K562 (cell line): Measurements from ENCODE around the gene ANKLE2. TPM values are rescaled to one million over a fixed set of nuclear protein-coding genes. Genes with fewer than 3 reads are reported as not detected.
A peak's percentile ranks its signal among the peaks of the same experiment; 100 is the strongest.
"Not testable (repeated sequence)": the region's sequence is repeated elsewhere in the genome, so short reads cannot be mapped to it uniquely, and the experiment has no call there.

Source experiments
- ATAC-seq: fragments of 200-7000 bp; cut with Tn5 transposase; 3 replicates; pipeline ENCODE4 v1.9.1; 2020; ENCODE audit warnings: moderate library complexity
- BruUV-seq: library from RNA; stranded (reverse); fragments of 400-500 nt; replicated peaks from 2 replicates; lab custom pipeline; 2021; lab: Mats Ljungman, UMichigan
- CTCF ChIA-PET: fragments of 300-600 bp; formaldehyde crosslinking; extraction: SDS; loops from one replicate; lab custom pipeline; 2021; ENCODE audit warnings: low intra/inter-chr PET ratio; lab: Yijun Ruan, JAX
- POLR2A ChIA-PET: fragments of 300-600, 350-650 bp; sonication (Branson Sonifier 250); formaldehyde crosslinking; extraction: SDS; loops from one replicate; lab custom pipeline; 2021; ENCODE audit warnings: antibody characterized with exemption, inconsistent platforms; lab: Yijun Ruan, JAX
- DNase-seq, 4 experiments: peaks; one replicate each; pipeline versions ENCODE4 v3.0.0 to v3.0.0-alpha.2; 2011 to 2018; ENCODE audit warnings: low spot score in 3 of 4, mixed read lengths in 3 of 4; ENCODE audit errors: extremely low read depth in 1 of 4
- FAIRE-seq: peaks from 2 replicates; lab custom pipeline; 2011; peaks lifted over from hg19 to GRCh38; lab: Jason Lieb, UNC
- H2AFZ ChIP-seq: 2 replicates; pipeline ENCODE4 v1.6.0; 2011; ENCODE audit warnings: low read depth, low read length, control low read depth, inconsistent platforms
- H3K27ac ChIP-seq: fragments of 200-600 bp; 3 replicates; pipeline ENCODE4 v1.8.0; 2011; ENCODE audit warnings: low read depth, mild to moderate bottlenecking, control low read depth, inconsistent platforms, low read length, moderate library complexity, mixed read lengths; ENCODE audit errors: extremely low read depth
- H3K27me3 ChIP-seq, 2 experiments: fragments of 300-600 bp in 1 of 2; 2 replicates in 1 of 2; 3 replicates in 1 of 2; pipeline versions ENCODE4 v1.6.0 to v1.8.0; 2011; ENCODE audit warnings: inconsistent platforms in 2 of 2, low read length in 2 of 2, mild to moderate bottlenecking in 1 of 2, mixed read lengths in 1 of 2, moderate library complexity in 1 of 2; ENCODE audit not compliant: control insufficient read depth in 2 of 2, insufficient read depth in 2 of 2
- H3K36me3 ChIP-seq: fragments of 300-600 bp; 3 replicates; pipeline ENCODE4 v1.8.0; 2011; ENCODE audit warnings: mild to moderate bottlenecking, low read length, inconsistent platforms; ENCODE audit not compliant: control insufficient read depth, insufficient read depth
- H3K4me1 ChIP-seq, 2 experiments: fragments of 200-600 bp in 1 of 2; replicated peaks in 1 of 2; 2 replicates in 1 of 2; 3 replicates in 1 of 2; pipeline versions ENCODE4 v1.5.1 to v1.8.0; 2011; ENCODE audit warnings: inconsistent platforms in 2 of 2, low read length in 2 of 2, mild to moderate bottlenecking in 1 of 2, mixed read lengths in 1 of 2, moderate library complexity in 1 of 2; ENCODE audit not compliant: control insufficient read depth in 2 of 2, insufficient read depth in 2 of 2
- H3K4me2 ChIP-seq: 2 replicates; pipeline ENCODE4 v1.6.1; 2011; ENCODE audit warnings: low read length, control low read depth, inconsistent platforms, mixed read lengths; ENCODE audit not compliant: insufficient read depth
- H3K4me3 ChIP-seq: fragments of 200-600 bp; sonication (generic), shearing (Covaris generic); 2 replicates; pipeline ENCODE4 v1.5.1; 2016; ENCODE audit warnings: control low read depth, inconsistent platforms
- H3K79me2 ChIP-seq: fragments of 200-600 bp; 3 replicates; pipeline ENCODE4 v1.8.0; 2011; ENCODE audit warnings: low read length, inconsistent platforms; ENCODE audit not compliant: control insufficient read depth, insufficient read depth
- H3K9ac ChIP-seq, 2 experiments: 2 replicates each; pipeline versions ENCODE4 v1.6.0 to v1.6.1; 2011; ENCODE audit warnings: low read depth in 2 of 2, low read length in 2 of 2, control low read depth in 1 of 2, inconsistent platforms in 1 of 2, mild to moderate bottlenecking in 1 of 2, mixed read lengths in 1 of 2; ENCODE audit not compliant: insufficient read depth in 1 of 2
- H3K9me1 ChIP-seq: one replicate; pipeline ENCODE4 v1.6.0; 2011; ENCODE audit warnings: inconsistent platforms, mild to moderate bottlenecking, low read length, moderate library complexity; ENCODE audit not compliant: control insufficient read depth, insufficient read depth
- H3K9me3 ChIP-seq: replicated peaks from 2 replicates; pipeline ENCODE4 v1.5.1; 2011; ENCODE audit warnings: low read depth, low read length, inconsistent platforms; ENCODE audit not compliant: control insufficient read depth, insufficient read depth
- H4K20me1 ChIP-seq: replicated peaks from 2 replicates; pipeline ENCODE4 v1.6.1; 2011; ENCODE audit warnings: low read length, inconsistent platforms, mixed read lengths; ENCODE audit not compliant: control insufficient read depth, insufficient read depth
- POLR2G ChIP-seq: fragments of 200-400 bp; formaldehyde crosslinking; IDR thresholded peaks from 2 replicates; pipeline ENCODE4 v1.6.1; 2017; ENCODE audit warnings: low read depth, mild to moderate bottlenecking, antibody characterized with exemption, low read length, moderate library complexity
- RBM22 ChIP-seq: fragments of 200-400 bp; formaldehyde crosslinking; IDR thresholded peaks from 2 replicates; pipeline ENCODE4 v1.6.1; 2018; ENCODE audit warnings: low read length, low read depth; ENCODE audit not compliant: poor library complexity, severe bottlenecking
- ZNF347 ChIP-seq: fragments of 450-650 bp; formaldehyde crosslinking; IDR thresholded peaks from 2 replicates; pipeline ENCODE4 v1.4.0; 2020; ENCODE audit warnings: low read depth, mild to moderate bottlenecking, moderate library complexity
- WGBS: fragments of 100-300 bp; shearing (Covaris generic); methylation state at CpG from one replicate; pipeline ENCODE4 v1.1.6; 2016; ENCODE audit warnings: low coverage, mixed read lengths; ENCODE audit not compliant: insufficient coverage; ENCODE audit errors: missing lambda C conversion rate; 5-methylcytosine and 5-hydroxymethylcytosine counted together
- in situ Hi-C: fragments of 300-500 bp; cut with MboI; formaldehyde crosslinking; loops from 4 replicates; pipeline ENCODE4 v1.15.0; 2018; ENCODE audit warnings: inconsistent platforms, mixed read lengths
- intact Hi-C: fragments of 100-400 bp; cut with micrococcal nuclease; formaldehyde crosslinking; loops from 2 replicates; pipeline ENCODE4 v1.14.2; 2022
- polyA plus RNA-seq, 8 experiments: library from polyadenylated mRNA; depleted of rRNA in 4 of 8; stranded (reverse) in 5 of 8; unstranded in 3 of 8; fragments of >200 nt; fragmentation: Nextera tagmentation in 2 of 8; fragmentation: Illumina TruSeq in 1 of 8; extraction: Ambion mirVana in 2 of 8; extraction: Trizol in 1 of 8; gene quantifications; 2 replicates each; pipeline versions ENCODE4 v1.2.1 to v1.2.3, GENCODE V29; 2011 to 2014; ENCODE audit warnings: inconsistent platforms in 1 of 8, missing spikeins in 1 of 8
- total RNA-seq, 7 experiments: library from RNA; depleted of rRNA in 6 of 7; stranded (reverse); fragments of >200 nt in 6 of 7; fragmentation: Illumina TruSeq in 2 of 7; extraction: Trizol in 2 of 7; gene quantifications; 2 replicates each; pipeline versions ENCODE4 v1.2.1 to v1.2.3, GENCODE V29; 2011 to 2021; ENCODE audit warnings: low replicate concordance in 1 of 7

The ANKLE2 gene
- total and polyA plus RNA-seq, 9 of the 15 experiments (the other 6 are each of a cell fraction or from before 2014, with no cell fraction given): 3.2 to 57.7 (median 45.6) TPM

DNA sequence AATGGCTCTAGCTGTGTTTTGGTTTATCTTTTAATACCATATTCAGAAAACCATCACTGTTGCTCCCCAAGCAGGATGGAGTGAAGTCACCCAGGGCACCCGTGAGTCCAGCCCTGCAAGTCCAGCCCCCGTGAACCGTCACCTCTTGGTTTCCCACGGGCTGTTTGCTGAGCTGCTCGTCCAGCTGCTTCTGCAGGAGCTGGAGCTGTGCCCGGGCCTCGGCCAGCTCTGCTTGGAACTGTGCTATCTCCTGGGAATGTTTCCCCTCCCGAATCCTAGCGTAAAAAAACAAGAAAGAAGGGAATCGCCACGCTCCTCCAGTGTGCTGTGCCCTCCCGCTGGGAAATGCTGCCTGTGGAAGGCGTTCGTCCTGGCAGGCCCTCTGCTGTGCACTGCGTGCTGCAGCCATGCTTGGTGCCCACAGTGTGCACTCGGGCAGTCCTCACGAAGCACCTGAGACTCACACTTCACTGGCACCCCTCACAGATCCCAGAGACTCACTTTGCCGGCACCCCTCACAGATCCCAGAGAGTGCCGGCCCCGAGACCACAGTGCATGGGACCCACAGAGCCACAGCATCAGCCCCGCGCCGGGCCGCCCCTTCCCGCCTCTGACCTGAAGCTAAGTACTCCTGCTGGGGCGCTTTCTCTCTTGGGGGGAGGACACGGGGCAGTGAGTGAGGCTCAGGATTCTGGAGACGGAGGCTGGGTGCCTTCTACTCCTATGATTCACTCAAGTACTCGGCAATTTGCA lies 15.4 kb upstream of the ANKLE2 start:
- DNase-seq: no peak
- no peak overlapping the region for H3K4me2 ChIP-seq
- POLR2A ChIA-PET: interaction anchor here (1.4 kb wide), 1 partner anchor 9 kb away, joined by 6 read pairs; no protein-coding TSS in a partner anchor
- H3K4me3 ChIP-seq: no peak overlapping the region
- H4K20me1 ChIP-seq: no peaks in the 10 kb centered on the region
- intact Hi-C loops: no loop called here
- no peaks in the 10 kb centered on the region for H3K9me3 ChIP-seq
- in situ Hi-C loops: no loop called here
- no peak for TF ChIP-seq ZNF347
- peak; percentile 48; the same call in 1 of the 2 replicates for TF ChIP-seq POLR2G
- TF ChIP-seq RBM22: peak; percentile 7
- TF ChIP-seq, all 486 proteins: peak for 2
- H3K4me1 ChIP-seq: peaks cover 0 to 10% of the 10 kb centered on the region in 2 experiments; a peak in 1 of 5 replicates
- FAIRE-seq (no peak), ATAC-seq (no peak)
- BruUV-seq: no TSS peak
- CTCF ChIA-PET: no interaction called here
- H3K27me3 ChIP-seq: no peaks in the 10 kb centered on the region
- WGBS: 96% methylated on average over 26 of the region's 29 CpGs
- no peak overlapping the region; a peak in 1 of 4 replicates for H3K9ac ChIP-seq
- no peak overlapping the region for H2AFZ ChIP-seq
- no peaks in the 10 kb centered on the region for H3K9me1 ChIP-seq
- no peak overlapping the region for H3K27ac ChIP-seq
- no peaks in the 10 kb centered on the region for H3K79me2 ChIP-seq
- H3K36me3 ChIP-seq: peaks cover 84% of the 10 kb centered on the region

GRCh38 chr12:132776230-132776625 lies 14.6 kb upstream of the ANKLE2 start:
- not testable (repeated sequence) for BruUV-seq, H3K4me3 ChIP-seq, H3K27me3 ChIP-seq, H3K79me2 ChIP-seq, H3K4me2 ChIP-seq, ATAC-seq, H2AFZ ChIP-seq, H3K9me1 ChIP-seq
- POLR2A ChIA-PET: interaction anchor here (1.4 kb wide), 1 partner anchor 9 kb away, joined by 6 read pairs; no protein-coding TSS in a partner anchor
- WGBS: 83% methylated on average over 6 of the region's 12 CpGs
- 0 out of 2 replicates have a peak, but pooled peaks have one; percentile 46 for TF ChIP-seq POLR2G
- TF ChIP-seq, all 486 proteins: peak for 1; not testable (repeated sequence) for 485
- H3K9ac ChIP-seq, H3K9me3 ChIP-seq, intact Hi-C loops, FAIRE-seq, CTCF ChIA-PET, DNase-seq, in situ Hi-C loops, H3K27ac ChIP-seq, H4K20me1 ChIP-seq: not testable (repeated sequence)
- H3K4me1 ChIP-seq: peaks cover 0 to 13% of the 10 kb centered on the region in 2 experiments; a peak in 2 of 5 replicates
- peaks cover 83% of the 10 kb centered on the region for H3K36me3 ChIP-seq
